22Rv1 (cell line): ENCODE results near the gene AUTS2.

Source experiments
- H3K27ac ChIP-seq: fragments of 450-650 bp; 2 replicates; pipeline ENCODE4 v1.5.1; 2017
- CTCF ChIP-seq: fragments of 450-650 bp; IDR thresholded peaks from 2 replicates; pipeline ENCODE4 v1.5.1; 2017; ENCODE audit warnings: mild to moderate bottlenecking
- ZFX ChIP-seq: fragments of 450-650 bp; IDR thresholded peaks from 2 replicates; pipeline ENCODE4 v1.6.1; 2017; ENCODE audit warnings: antibody characterized with exemption, borderline replicate concordance

Gene AUTS2

GRCh38 chr7:69615685-69616084 is 17.4 kb downstream of the AUTS2 start:
- TF ChIP-seq CTCF (no peak), ZFX (no peak)
- no peak overlapping the region for H3K27ac ChIP-seq

DNA sequence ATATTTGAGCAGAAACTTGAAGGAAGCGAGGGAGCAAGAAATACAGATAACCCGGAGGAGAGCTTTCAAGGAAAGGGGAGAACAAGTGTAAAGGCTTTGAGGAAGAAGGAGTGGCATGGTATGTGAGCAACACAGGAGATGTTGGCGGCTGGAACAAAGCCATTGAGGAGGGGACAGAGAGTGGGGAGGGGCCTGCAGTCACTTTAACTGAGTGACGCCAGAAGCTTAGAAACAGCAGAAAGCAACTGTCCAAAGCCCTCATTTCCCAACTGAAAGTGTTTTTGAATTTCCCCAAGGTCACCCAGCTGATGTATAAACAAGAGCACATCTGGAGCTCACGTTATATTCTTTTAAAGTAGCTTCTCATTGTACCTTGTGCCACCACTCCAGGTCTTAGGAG is 19.1 kb downstream of the AUTS2 start:
- TF ChIP-seq ZFX (no peak), CTCF (no peak)
- no peak overlapping the region for H3K27ac ChIP-seq

DNA sequence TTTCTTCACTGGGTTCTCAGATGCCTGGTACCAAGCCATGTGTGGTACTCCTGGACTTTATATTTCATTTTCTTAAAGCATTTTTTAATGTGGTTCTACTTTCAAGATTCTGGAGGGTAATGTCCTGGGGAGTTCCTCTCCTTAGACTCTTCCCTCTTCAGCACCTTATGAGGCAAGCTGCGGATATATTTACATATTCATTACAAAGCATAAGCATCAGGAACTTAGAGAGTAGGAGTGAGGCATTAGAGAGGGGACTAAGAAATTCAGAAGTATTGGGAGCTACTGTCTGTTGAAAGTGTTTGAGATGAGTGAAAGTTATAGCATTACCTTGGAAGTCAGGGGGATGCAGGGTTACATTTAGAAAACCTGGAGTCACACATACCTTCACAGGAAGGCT is 20.8 kb downstream of the AUTS2 start:
- H3K27ac ChIP-seq, result no peak overlapping the region
- TF ChIP-seq CTCF (no peak), ZFX (no peak)

- TF ChIP-seq CTCF (no peak), ZFX (no peak)
- H3K27ac ChIP-seq, result no peak overlapping the region
Observed at GRCh38 chr7:69619635-69620034, 21.4 kb downstream of the AUTS2 start.

- TF ChIP-seq CTCF (no peak), ZFX (no peak)
- H3K27ac ChIP-seq, result no peak overlapping the region
Observed at GRCh38 chr7:69620063-69620462, 21.8 kb downstream of the AUTS2 start.

- H3K27ac ChIP-seq, result no peak overlapping the region
- TF ChIP-seq CTCF, result no peak
Observed at GRCh38 chr7:69620650-69621049, 22.4 kb downstream of the AUTS2 start.

- H3K27ac ChIP-seq, result no peak overlapping the region
- TF ChIP-seq ZFX, result no peak
- TF ChIP-seq CTCF, result no peak
Observed at GRCh38 chr7:69622014-69622835, 23.9 kb downstream of the AUTS2 start.
